Type B pancreatic cell (in vitro differentiated cells): ENCODE data around the gene ASIC3. TPM values are rescaled to one million over a fixed set of nuclear protein-coding genes. Genes with fewer than 3 reads are reported as not detected.

Source experiments
- DNase-seq: peaks from one replicate; pipeline ENCODE4 v3.0.0; 2021; ENCODE audit warnings: mixed read lengths; ENCODE audit not compliant: unreplicated experiment; ENCODE audit errors: extremely low spot score
- H3K27ac Mint-ChIP-seq: 2 replicates; pipeline ENCODE4 v1.8.0; 2021; ENCODE audit warnings: mild to moderate bottlenecking, mixed read lengths
- H3K27me3 Mint-ChIP-seq: 2 replicates; pipeline ENCODE4 v1.8.0; 2021; ENCODE audit warnings: mixed read lengths
- H3K36me3 Mint-ChIP-seq: 2 replicates; pipeline ENCODE4 v1.8.0; 2021; ENCODE audit warnings: mixed read lengths
- H3K4me1 Mint-ChIP-seq: one replicate; pipeline ENCODE4 v1.8.0; 2021; ENCODE audit warnings: mixed read lengths; ENCODE audit not compliant: unreplicated experiment
- H3K4me3 Mint-ChIP-seq: 2 replicates; pipeline ENCODE4 v1.8.0; 2021; ENCODE audit warnings: mild to moderate bottlenecking, mixed read lengths
- H3K9me3 Mint-ChIP-seq: 2 replicates; pipeline ENCODE4 v1.8.0; 2021; ENCODE audit warnings: mixed read lengths
- total RNA-seq: library from RNA; stranded (reverse); gene quantifications from 2 replicates; pipeline ENCODE4 v1.2.1, GENCODE V29; 2021; ENCODE audit warnings: low replicate concordance
- TF ChIP-seq, protein P1 (sequence below): fragments of 200-600 bp; sonication (generic); conservative IDR thresholded peaks from 2 replicates; pipeline ENCODE4 v1.5.0; 2021; ENCODE audit warnings: antibody characterized with exemption, mild to moderate bottlenecking

The ASIC3 gene
- total RNA-seq, 1 donor from 2014 or later, result 4.4 TPM

- Mint-ChIP-seq H3K4me3 (peak overlapping the region; percentile 98), H3K4me1 (peaks cover 33% of the 10 kb centered on the region), H3K27me3 (no peaks in the 10 kb centered on the region), H3K36me3 (no peaks in the 10 kb centered on the region), H3K9me3 (no peaks in the 10 kb centered on the region), H3K27ac (peak overlapping the region; percentile 75)
- TF ChIP-seq, protein P1, sequence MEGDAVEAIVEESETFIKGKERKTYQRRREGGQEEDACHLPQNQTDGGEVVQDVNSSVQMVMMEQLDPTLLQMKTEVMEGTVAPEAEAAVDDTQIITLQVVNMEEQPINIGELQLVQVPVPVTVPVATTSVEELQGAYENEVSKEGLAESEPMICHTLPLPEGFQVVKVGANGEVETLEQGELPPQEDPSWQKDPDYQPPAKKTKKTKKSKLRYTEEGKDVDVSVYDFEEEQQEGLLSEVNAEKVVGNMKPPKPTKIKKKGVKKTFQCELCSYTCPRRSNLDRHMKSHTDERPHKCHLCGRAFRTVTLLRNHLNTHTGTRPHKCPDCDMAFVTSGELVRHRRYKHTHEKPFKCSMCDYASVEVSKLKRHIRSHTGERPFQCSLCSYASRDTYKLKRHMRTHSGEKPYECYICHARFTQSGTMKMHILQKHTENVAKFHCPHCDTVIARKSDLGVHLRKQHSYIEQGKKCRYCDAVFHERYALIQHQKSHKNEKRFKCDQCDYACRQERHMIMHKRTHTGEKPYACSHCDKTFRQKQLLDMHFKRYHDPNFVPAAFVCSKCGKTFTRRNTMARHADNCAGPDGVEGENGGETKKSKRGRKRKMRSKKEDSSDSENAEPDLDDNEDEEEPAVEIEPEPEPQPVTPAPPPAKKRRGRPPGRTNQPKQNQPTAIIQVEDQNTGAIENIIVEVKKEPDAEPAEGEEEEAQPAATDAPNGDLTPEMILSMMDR, result no peak
- DNase-seq, result no peak
Observed at GRCh38 chr7:151061213-151062110, 13.1 kb downstream of the ASIC3 start.

- Mint-ChIP-seq H3K27me3 (no peaks in the 10 kb centered on the region), H3K4me3 (peak overlapping the region; percentile 78), H3K27ac (peak overlapping the region; percentile 50), H3K36me3 (no peaks in the 10 kb centered on the region), H3K9me3 (no peaks in the 10 kb centered on the region), H3K4me1 (peaks cover 28% of the 10 kb centered on the region)
- DNase-seq, result no peak
- TF ChIP-seq, protein P1, result no peak
Observed at GRCh38 chr7:151062111-151062398, 13.7 kb downstream of the ASIC3 start.

DNA sequence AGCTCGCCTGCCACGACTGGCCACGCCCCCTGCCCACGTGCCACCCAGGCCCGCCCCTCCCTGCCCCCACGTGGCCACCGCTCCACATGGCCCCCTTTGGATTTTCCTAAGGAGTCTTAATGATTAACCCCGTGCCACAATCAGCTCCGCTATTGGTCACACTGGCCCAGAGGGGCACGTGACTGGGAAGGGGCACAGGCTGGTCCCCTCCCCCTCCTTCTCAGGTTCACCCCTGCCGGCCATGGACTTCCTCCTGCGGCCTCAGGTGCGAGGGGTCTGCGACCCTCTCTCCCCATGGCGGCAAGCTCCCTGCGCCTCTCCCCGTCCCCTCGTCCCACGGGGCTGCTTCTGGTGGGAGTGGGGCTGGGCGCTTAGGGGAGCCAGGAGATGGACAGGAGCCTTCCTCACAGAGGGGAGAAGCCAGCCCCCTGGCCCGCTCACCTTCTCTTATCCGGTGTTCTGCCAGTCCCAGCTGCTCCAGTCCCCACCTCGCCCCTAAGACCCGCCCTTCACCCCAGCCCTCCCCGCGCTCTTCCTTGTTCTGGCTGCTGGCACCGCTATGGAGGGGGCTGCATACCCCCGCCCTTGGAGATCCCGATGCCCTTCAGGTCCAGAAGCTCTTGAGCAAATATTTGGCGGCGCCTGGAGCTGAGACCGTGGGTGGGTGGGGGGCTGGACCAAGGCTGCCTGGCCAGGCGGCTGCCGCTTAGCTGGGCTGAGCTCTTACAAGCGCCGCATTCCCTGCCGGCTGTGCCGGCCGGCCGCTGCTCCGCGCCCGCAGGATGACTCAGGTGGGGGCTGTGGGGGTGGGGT lies 14.3 kb downstream of the ASIC3 start:
- Mint-ChIP-seq H3K27ac (no peak overlapping the region), H3K27me3 (no peaks in the 10 kb centered on the region), H3K36me3 (no peaks in the 10 kb centered on the region), H3K4me3 (peak overlapping the region; percentile 78), H3K9me3 (no peaks in the 10 kb centered on the region), H3K4me1 (peaks cover 22% of the 10 kb centered on the region)
- peak; percentile 86 for DNase-seq
- TF ChIP-seq, protein P1, result no peak

DNA sequence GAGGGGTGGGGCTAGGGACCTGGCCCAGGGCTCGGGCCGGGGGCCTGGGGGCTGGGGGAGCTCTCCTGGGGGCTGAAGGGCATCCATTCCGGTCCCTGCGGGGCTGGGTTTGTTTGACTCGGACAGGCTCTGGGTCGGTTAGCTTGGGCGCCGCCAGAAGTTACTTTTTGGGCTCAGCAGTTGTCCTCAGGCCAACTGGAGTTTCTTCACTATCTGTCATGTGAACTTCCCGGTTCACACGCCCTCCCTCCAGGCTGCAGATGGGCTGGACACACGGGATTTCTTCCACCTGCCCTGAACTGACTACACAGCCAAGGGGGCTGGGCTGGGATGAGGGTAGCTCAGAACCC lies 14.9 kb downstream of the ASIC3 start:
- H3K4me3 Mint-ChIP-seq, result peak overlapping the region; percentile 61

GRCh38 chr7:151064454-151064853 lies 16.1 kb downstream of the ASIC3 start:
- H3K27me3 Mint-ChIP-seq, result no peaks in the 10 kb centered on the region
- DNase-seq, result no peak
- no peaks in the 10 kb centered on the region for H3K9me3 Mint-ChIP-seq
- no peak overlapping the region for H3K4me3 Mint-ChIP-seq
- no peak overlapping the region for H3K27ac Mint-ChIP-seq
- H3K36me3 Mint-ChIP-seq, result peaks cover 3% of the 10 kb centered on the region
- peaks cover 15% of the 10 kb centered on the region for H3K4me1 Mint-ChIP-seq
- TF ChIP-seq, protein P1, result no peak

More for the DNA sequence above, 14.9 kb downstream of the ASIC3 start:
- peaks cover 22% of the 10 kb centered on the region for H3K4me1 Mint-ChIP-seq
- TF ChIP-seq, protein P1, result no peak
- peak overlapping the region; percentile 70 for H3K27ac Mint-ChIP-seq
- H3K36me3 Mint-ChIP-seq, result no peaks in the 10 kb centered on the region
- no peaks in the 10 kb centered on the region for H3K9me3 Mint-ChIP-seq
- no peak for DNase-seq
- no peaks in the 10 kb centered on the region for H3K27me3 Mint-ChIP-seq
